Nephron (organoid): ENCODE measurements around the gene ENOPH1.
A peak's percentile ranks its signal among the peaks of the same experiment; 100 is the strongest.

Source experiments
- H3K27ac Mint-ChIP-seq, 3 experiments: 2 replicates each; pipeline ENCODE4 v1.8.0; 2020; ENCODE audit warnings: mixed read lengths in 3 of 3, mild to moderate bottlenecking in 2 of 3, moderate library complexity in 1 of 3
- H3K27me3 Mint-ChIP-seq: 2 replicates; pipeline ENCODE4 v1.8.0; 2021; ENCODE audit warnings: low read depth, mild to moderate bottlenecking, moderate library complexity, mixed read lengths
- H3K36me3 Mint-ChIP-seq: 2 replicates; pipeline ENCODE4 v1.8.0; 2020; ENCODE audit warnings: low read depth, mixed read lengths
- H3K4me1 Mint-ChIP-seq: 2 replicates; pipeline ENCODE4 v1.8.0; 2020; ENCODE audit warnings: mixed read lengths
- H3K4me3 Mint-ChIP-seq, 3 experiments: 2 replicates each; pipeline ENCODE4 v1.8.0; 2020; ENCODE audit warnings: mild to moderate bottlenecking in 3 of 3, mixed read lengths in 3 of 3, moderate library complexity in 2 of 3
- H3K9me3 Mint-ChIP-seq: 2 replicates; pipeline ENCODE4 v1.8.0; 2020; ENCODE audit warnings: mixed read lengths
- CTCF ChIP-seq, 3 experiments: fragments of 200-600 bp; sonication (generic); IDR thresholded peaks; one replicate each; pipeline ENCODE4 v1.5.0; 2021; ENCODE audit warnings: antibody characterized with exemption in 3 of 3; ENCODE audit not compliant: unreplicated experiment in 3 of 3

ENOPH1 gene

GRCh38 chr4:82450966-82451755, 20.8 kb downstream of the ENOPH1 start:
- Mint-ChIP-seq H3K27ac (no peak overlapping the region), H3K27me3 (no peaks in the 10 kb centered on the region), H3K4me3 (no peak overlapping the region), H3K9me3 (no peaks in the 10 kb centered on the region), H3K4me1 (peaks cover 6% of the 10 kb centered on the region), H3K36me3 (peaks cover 65% of the 10 kb centered on the region)
- TF ChIP-seq CTCF (IDR thresholded peaks at IDR 0.05; ENCODE audit: unreplicated experiment in 3 of 3), result no peak

GRCh38 chr4:82452026-82452425, 21.6 kb downstream of the ENOPH1 start:
- Mint-ChIP-seq H3K4me3 (no peak overlapping the region), H3K9me3 (no peaks in the 10 kb centered on the region), H3K27me3 (no peaks in the 10 kb centered on the region), H3K4me1 (peaks cover 6% of the 10 kb centered on the region), H3K27ac (no peak overlapping the region), H3K36me3 (peaks cover 71% of the 10 kb centered on the region)
- TF ChIP-seq CTCF (IDR thresholded peaks at IDR 0.05; ENCODE audit: unreplicated experiment in 3 of 3), result no peak

GRCh38 chr4:82457266-82457665, 26.9 kb downstream of the ENOPH1 start:
- Mint-ChIP-seq H3K9me3 (no peaks in the 10 kb centered on the region), H3K27ac (no peak overlapping the region), H3K4me1 (peaks cover 6% of the 10 kb centered on the region), H3K4me3 (no peak overlapping the region), H3K27me3 (no peaks in the 10 kb centered on the region), H3K36me3 (peaks cover 53% of the 10 kb centered on the region)
- no peak for TF ChIP-seq CTCF (IDR thresholded peaks at IDR 0.05; ENCODE audit: unreplicated experiment in 3 of 3)

- Mint-ChIP-seq H3K4me3 (no peak overlapping the region), H3K36me3 (peaks cover 50% of the 10 kb centered on the region), H3K4me1 (peaks cover 11% of the 10 kb centered on the region), H3K27me3 (no peaks in the 10 kb centered on the region), H3K27ac (no peak overlapping the region), H3K9me3 (no peaks in the 10 kb centered on the region)
- no peak for TF ChIP-seq CTCF (IDR thresholded peaks at IDR 0.05; ENCODE audit: unreplicated experiment in 3 of 3)
Observed at GRCh38 chr4:82458729-82459128, 28.3 kb downstream of the ENOPH1 start.

GRCh38 chr4:82461710-82462109, 31.3 kb downstream of the ENOPH1 start:
- peaks cover 36% of the 10 kb centered on the region for H3K36me3 Mint-ChIP-seq
- no peak overlapping the region for H3K4me3 Mint-ChIP-seq
- H3K9me3 Mint-ChIP-seq, result no peaks in the 10 kb centered on the region
- no peaks in the 10 kb centered on the region for H3K27me3 Mint-ChIP-seq
- no peak overlapping the region for H3K27ac Mint-ChIP-seq
- peaks cover 5% of the 10 kb centered on the region for H3K4me1 Mint-ChIP-seq
- TF ChIP-seq CTCF (IDR thresholded peaks at IDR 0.05; ENCODE audit: unreplicated experiment in 3 of 3), result no peak

- no peaks in the 10 kb centered on the region for H3K27me3 Mint-ChIP-seq
- peaks cover 5% of the 10 kb centered on the region for H3K4me1 Mint-ChIP-seq
- no peaks in the 10 kb centered on the region for H3K9me3 Mint-ChIP-seq
- H3K36me3 Mint-ChIP-seq, result peaks cover 31% of the 10 kb centered on the region
- TF ChIP-seq CTCF (IDR thresholded peaks at IDR 0.05; ENCODE audit: unreplicated experiment in 3 of 3), result peak; percentile 81 to 87 (median 82)
- H3K4me3 Mint-ChIP-seq, result no peak overlapping the region
- no peak overlapping the region for H3K27ac Mint-ChIP-seq
Observed at GRCh38 chr4:82462415-82462831, 32.0 kb downstream of the ENOPH1 start.
